ENCODE results near the gene TRMO.

The TRMO gene

GRCh38 chr9:97855899-97856298, 66.4 kb downstream of the TRMO start:
- no peaks in the 10 kb centered on the region for H3K9me3 ChIP-seq (ENCODE audit: control insufficient read depth, insufficient read depth, low read depth, low read length)
- no peaks in the 10 kb centered on the region for H3K36me3 ChIP-seq (ENCODE audit: control insufficient read depth in 2 of 2, insufficient read depth in 1 of 2, low read length in 2 of 2)
- H3K27ac ChIP-seq (ENCODE audit: extremely low read depth, low read depth, low read length): no peak overlapping the region
- CTCF ChIA-PET: no interaction called here
- POLR2A ChIA-PET: no interaction called here
- no peak for TF ChIP-seq ZNF658 (tag by site-specific recombination; IDR thresholded peaks at IDR 0.05)
- TF ChIP-seq, protein P1, sequence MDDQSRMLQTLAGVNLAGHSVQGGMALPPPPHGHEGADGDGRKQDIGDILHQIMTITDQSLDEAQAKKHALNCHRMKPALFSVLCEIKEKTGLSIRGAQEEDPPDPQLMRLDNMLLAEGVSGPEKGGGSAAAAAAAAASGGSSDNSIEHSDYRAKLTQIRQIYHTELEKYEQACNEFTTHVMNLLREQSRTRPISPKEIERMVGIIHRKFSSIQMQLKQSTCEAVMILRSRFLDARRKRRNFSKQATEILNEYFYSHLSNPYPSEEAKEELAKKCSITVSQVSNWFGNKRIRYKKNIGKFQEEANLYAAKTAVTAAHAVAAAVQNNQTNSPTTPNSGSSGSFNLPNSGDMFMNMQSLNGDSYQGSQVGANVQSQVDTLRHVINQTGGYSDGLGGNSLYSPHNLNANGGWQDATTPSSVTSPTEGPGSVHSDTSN (CRISPR knock-in tag; IDR thresholded peaks at IDR 0.05): no peak
- TF ChIP-seq ZNF23 (tag by site-specific recombination; IDR thresholded peaks at IDR 0.05; ENCODE audit: borderline replicate concordance): no peak
- no peak overlapping the region for H3K4me3 ChIP-seq (ENCODE audit: low read depth, low read length)
- no peaks in the 10 kb centered on the region for H3K4me1 ChIP-seq (ENCODE audit: control insufficient read depth, insufficient read depth, low read length)

DNA sequence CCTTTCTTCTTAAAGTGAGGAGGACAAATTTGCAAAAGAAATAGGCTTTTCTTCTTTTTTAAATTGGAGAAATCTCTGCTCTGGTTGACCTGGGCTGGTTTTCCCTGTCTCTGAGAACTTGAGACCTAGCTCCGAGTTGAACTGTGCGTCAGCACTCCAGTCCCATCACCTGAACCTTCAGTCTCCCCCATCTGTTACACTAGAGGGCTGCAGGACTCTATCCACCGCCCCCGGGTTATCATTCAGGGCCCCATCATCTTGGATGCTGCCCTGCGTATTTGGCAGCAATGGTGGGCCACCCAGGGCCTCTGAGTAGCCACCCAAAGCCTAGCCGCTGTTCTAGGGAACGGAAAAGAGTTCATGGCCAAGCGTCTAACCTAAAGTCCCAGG, 66.8 kb downstream of the TRMO start:
- no peak overlapping the region for H3K27ac ChIP-seq (ENCODE audit: extremely low read depth, low read depth, low read length)
- no peaks in the 10 kb centered on the region for H3K4me1 ChIP-seq (ENCODE audit: control insufficient read depth, insufficient read depth, low read length)
- no peaks in the 10 kb centered on the region for H3K9me3 ChIP-seq (ENCODE audit: control insufficient read depth, insufficient read depth, low read depth, low read length)
- CTCF ChIA-PET: no interaction called here
- H3K4me3 ChIP-seq (ENCODE audit: low read depth, low read length): no peak overlapping the region
- TF ChIP-seq ZNF555 (tag by site-specific recombination; conservative IDR thresholded peaks at IDR 0.05) (no peak), ZNF248 (tag by site-specific recombination; IDR thresholded peaks at IDR 0.05) (no peak), ZNF426 (tag by site-specific recombination; IDR thresholded peaks at IDR 0.05) (no peak), ZNF140 (tag by site-specific recombination; IDR thresholded peaks at IDR 0.05) (no peak), TCF7L2 (IDR thresholded peaks at IDR 0.05; ENCODE audit: borderline replicate concordance, low read depth, low read length) (no peak), ZNF792 (tag by site-specific recombination; IDR thresholded peaks at IDR 0.05) (no peak), ZFP37 (tag by site-specific recombination; IDR thresholded peaks at IDR 0.05) (no peak), ZNF10 (tag by site-specific recombination; IDR thresholded peaks at IDR 0.05) (no peak), ZNF223 (tag by site-specific recombination; IDR thresholded peaks at IDR 0.05) (no peak), SP7 (tag by site-specific recombination; IDR thresholded peaks at IDR 0.05) (no peak), KLF17 (tag by site-specific recombination; IDR thresholded peaks at IDR 0.05) (no peak), ZNF391 (tag by site-specific recombination; IDR thresholded peaks at IDR 0.05; ENCODE audit: borderline replicate concordance, low read depth) (no peak), ZNF747 (tag by site-specific recombination; IDR thresholded peaks at IDR 0.05) (no peak), ZNF214 (tag by site-specific recombination; IDR thresholded peaks at IDR 0.05; ENCODE audit: borderline replicate concordance) (no peak), ZNF624 (tag by site-specific recombination; IDR thresholded peaks at IDR 0.05) (no peak), ZNF169 (tag by site-specific recombination; IDR thresholded peaks at IDR 0.05) (no peak), SCRT2 (tag by site-specific recombination; IDR thresholded peaks at IDR 0.05) (no peak)
- TF ChIP-seq, protein P2, sequence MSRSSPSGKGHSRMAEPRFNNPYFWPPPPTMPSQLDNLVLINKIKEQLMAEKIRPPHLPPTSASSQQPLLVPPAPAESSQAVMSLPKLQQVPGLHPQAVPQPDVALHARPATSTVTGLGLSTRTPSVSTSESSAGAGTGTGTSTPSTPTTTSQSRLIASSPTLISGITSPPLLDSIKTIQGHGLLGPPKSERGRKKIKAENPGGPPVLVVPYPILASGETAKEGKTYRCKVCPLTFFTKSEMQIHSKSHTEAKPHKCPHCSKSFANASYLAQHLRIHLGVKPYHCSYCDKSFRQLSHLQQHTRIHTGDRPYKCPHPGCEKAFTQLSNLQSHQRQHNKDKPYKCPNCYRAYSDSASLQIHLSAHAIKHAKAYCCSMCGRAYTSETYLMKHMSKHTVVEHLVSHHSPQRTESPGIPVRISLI (tag by site-specific recombination; IDR thresholded peaks at IDR 0.05): no peak
- TF ChIP-seq, protein P3, sequence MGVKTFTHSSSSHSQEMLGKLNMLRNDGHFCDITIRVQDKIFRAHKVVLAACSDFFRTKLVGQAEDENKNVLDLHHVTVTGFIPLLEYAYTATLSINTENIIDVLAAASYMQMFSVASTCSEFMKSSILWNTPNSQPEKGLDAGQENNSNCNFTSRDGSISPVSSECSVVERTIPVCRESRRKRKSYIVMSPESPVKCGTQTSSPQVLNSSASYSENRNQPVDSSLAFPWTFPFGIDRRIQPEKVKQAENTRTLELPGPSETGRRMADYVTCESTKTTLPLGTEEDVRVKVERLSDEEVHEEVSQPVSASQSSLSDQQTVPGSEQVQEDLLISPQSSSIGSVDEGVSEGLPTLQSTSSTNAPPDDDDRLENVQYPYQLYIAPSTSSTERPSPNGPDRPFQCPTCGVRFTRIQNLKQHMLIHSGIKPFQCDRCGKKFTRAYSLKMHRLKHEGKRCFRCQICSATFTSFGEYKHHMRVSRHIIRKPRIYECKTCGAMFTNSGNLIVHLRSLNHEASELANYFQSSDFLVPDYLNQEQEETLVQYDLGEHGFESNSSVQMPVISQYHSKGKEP (tag by site-specific recombination; IDR thresholded peaks at IDR 0.05): no peak
- POLR2A ChIA-PET: no interaction called here
- H3K36me3 ChIP-seq (ENCODE audit: control insufficient read depth in 2 of 2, insufficient read depth in 1 of 2, low read length in 2 of 2): no peaks in the 10 kb centered on the region

All from HEK293 (cell line).